K562 (cell line): ENCODE results near the gene CCDC28A. TPM values are rescaled to one million over a fixed set of nuclear protein-coding genes. Genes with fewer than 3 reads are reported as not detected.
A peak's percentile ranks its signal among the peaks of the same experiment; 100 is the strongest.

Source experiments
- ETV6 ChIP-seq, 3 experiments: fragments of 150-350 bp in 1 of 3; sonication (generic) in 1 of 3; formaldehyde crosslinking in 1 of 3; IDR thresholded peaks; 2 replicates each; pipeline versions ENCODE4 v1.6.1 to v1.8.0; 2014 to 2022; ENCODE audit warnings: borderline replicate concordance in 2 of 3, low read depth in 2 of 3, antibody characterized with exemption in 1 of 3, low read length in 1 of 3, mild to moderate bottlenecking in 1 of 3, missing genetic modification reagents in 1 of 3
- GTF2A2 ChIP-seq: IDR thresholded peaks from 2 replicates; pipeline ENCODE4 v1.6.1; 2016; ENCODE audit warnings: mild to moderate bottlenecking, missing genetic modification characterization, missing compliant biosample characterization
- HSF4 ChIP-seq: fragments of 250-450 bp; sonication (Bioruptor Pico); IDR thresholded peaks from 2 replicates; pipeline ENCODE4 v2.1.2; 2022; ENCODE audit warnings: mild to moderate bottlenecking, moderate library complexity, borderline replicate concordance
- KLF13 ChIP-seq: fragments of 450-650 bp; IDR thresholded peaks from 2 replicates; pipeline ENCODE4 v1.6.1; 2016; ENCODE audit warnings: missing genetic modification characterization, low read depth, mild to moderate bottlenecking, missing compliant biosample characterization, moderate library complexity, borderline replicate concordance
- NFE2 ChIP-seq: IDR thresholded peaks from 2 replicates; pipeline ENCODE4 v1.6.1; 2014; ENCODE audit warnings: antibody characterized with exemption, low read depth
- PHF21A ChIP-seq: fragments of 450-650 bp; IDR thresholded peaks from 2 replicates; pipeline ENCODE4 v1.6.1; 2017; ENCODE audit warnings: low read depth, borderline replicate concordance
- POU5F1 ChIP-seq: fragments of 150-350 bp; IDR thresholded peaks from 2 replicates; pipeline ENCODE4 v1.6.1; 2014; ENCODE audit warnings: borderline replicate concordance, low read length, low read depth, mild to moderate bottlenecking; ENCODE audit not compliant: partially characterized antibody
- STAT6 ChIP-seq: sonication (generic); formaldehyde crosslinking; IDR thresholded peaks from 2 replicates; pipeline ENCODE4 v1.8.1; 2023; ENCODE audit warnings: mild to moderate bottlenecking, missing genetic modification reagents
- UBTF ChIP-seq, 2 experiments: IDR thresholded peaks; 2 replicates each; pipeline ENCODE4 v1.6.1; 2012; ENCODE audit warnings: improper control_type of control experiment in 2 of 2, low read depth in 2 of 2, low read length in 2 of 2, borderline replicate concordance in 1 of 2
- VEZF1 ChIP-seq: fragments of 200-800 bp; sonication (Bioruptor generic); IDR thresholded peaks from 2 replicates; pipeline ENCODE4 v1.6.1; 2017; ENCODE audit warnings: missing genetic modification characterization, missing compliant biosample characterization
- ZBED1 ChIP-seq: IDR thresholded peaks from 2 replicates; pipeline ENCODE4 v1.6.1; 2014
- ZBTB17 ChIP-seq: fragments of 450-650 bp; formaldehyde crosslinking; IDR thresholded peaks from 2 replicates; pipeline ENCODE4 v1.4.0; 2020; ENCODE audit warnings: mild to moderate bottlenecking
- ZNF134 ChIP-seq: fragments of 250-450 bp; sonication (Bioruptor Pico); conservative IDR thresholded peaks from 2 replicates; pipeline ENCODE4 v1.4.0; 2020
- ZNF212 ChIP-seq: fragments of 450-650 bp; formaldehyde crosslinking; IDR thresholded peaks from 2 replicates; pipeline ENCODE4 v1.4.0; 2020; ENCODE audit warnings: mild to moderate bottlenecking
- ZNF274 ChIP-seq: IDR thresholded peaks from 2 replicates; pipeline ENCODE4 v1.6.1; 2011; ENCODE audit warnings: low read depth, mild to moderate bottlenecking, low read length, moderate library complexity, borderline replicate concordance
- ZNF436 ChIP-seq: fragments of 250-450, 450-650 bp; sonication (Bioruptor Pico); formaldehyde crosslinking; IDR thresholded peaks from 2 replicates; pipeline ENCODE4 v1.7.0; 2020; ENCODE audit warnings: mild to moderate bottlenecking
- polyA plus RNA-seq, 8 experiments: library from polyadenylated mRNA; depleted of rRNA in 4 of 8; stranded (reverse) in 5 of 8; unstranded in 3 of 8; fragments of >200 nt; fragmentation: Nextera tagmentation in 2 of 8; fragmentation: Illumina TruSeq in 1 of 8; extraction: Ambion mirVana in 2 of 8; extraction: Trizol in 1 of 8; gene quantifications; 2 replicates each; pipeline versions ENCODE4 v1.2.1 to v1.2.3, GENCODE V29; 2011 to 2014; ENCODE audit warnings: inconsistent platforms in 1 of 8, missing spikeins in 1 of 8
- total RNA-seq, 7 experiments: library from RNA; depleted of rRNA in 6 of 7; stranded (reverse); fragments of >200 nt in 6 of 7; fragmentation: Illumina TruSeq in 2 of 7; extraction: Trizol in 2 of 7; gene quantifications; 2 replicates each; pipeline versions ENCODE4 v1.2.1 to v1.2.3, GENCODE V29; 2011 to 2021; ENCODE audit warnings: low replicate concordance in 1 of 7

The CCDC28A gene
- total and polyA plus RNA-seq, 9 of the 15 experiments (the other 6 are each of a cell fraction or from before 2014, with no cell fraction given): 12.6 to 35.5 (median 19.1) TPM

- TF ChIP-seq VEZF1: peak; percentile 95
- TF ChIP-seq UBTF (IDR thresholded peaks at IDR 0.05; ENCODE audit: borderline replicate concordance in 1 of 2, low read depth in 2 of 2, low read length in 2 of 2): 0 out of 4 replicates have a peak, but pooled peaks of 1 of the 2 experiments have one; percentile 22
- TF ChIP-seq ZBED1: no peak
- TF ChIP-seq ZNF436 (CRISPR knock-in tag): no peak
- TF ChIP-seq ZNF212: no peak
- no peak for TF ChIP-seq POU5F1
- TF ChIP-seq ZNF274: no peak
- TF ChIP-seq ETV6 (IDR thresholded peaks at IDR 0.05; ENCODE audit: borderline replicate concordance in 1 of 2, low read depth in 2 of 2, low read length in 1 of 2): no peak
- TF ChIP-seq ETV6 (CRISPR knock-in tag; IDR thresholded peaks at IDR 0.05; ENCODE audit: borderline replicate concordance): no peak
- no peak for TF ChIP-seq PHF21A
- TF ChIP-seq KLF13 (tag): no peak
- TF ChIP-seq STAT6 (CRISPR knock-in tag): 0 out of 2 replicates have a peak, but pooled peaks have one; percentile 33
- TF ChIP-seq NFE2: no peak
- peak; percentile 71; the same call in 1 of the 2 replicates for TF ChIP-seq ZBTB17
- no peak for TF ChIP-seq GTF2A2 (tag)
- TF ChIP-seq HSF4 (CRISPR knock-in tag): no peak
- no peak for TF ChIP-seq ZNF134
Observed at GRCh38 chr6:138773177-138774091, at the start of gene CCDC28A (continued).
